GM21515 (cell line): ENCODE results near the gene ONECUT1.
A peak's percentile ranks its signal among the peaks of the same experiment; 100 is the strongest.

Source experiments
- ATAC-seq: cut with Tn5 transposase; IDR thresholded peaks from one replicate; pipeline ENCODE4 v1.9.1; 2021; ENCODE audit not compliant: unreplicated experiment

The ONECUT1 gene

DNA sequence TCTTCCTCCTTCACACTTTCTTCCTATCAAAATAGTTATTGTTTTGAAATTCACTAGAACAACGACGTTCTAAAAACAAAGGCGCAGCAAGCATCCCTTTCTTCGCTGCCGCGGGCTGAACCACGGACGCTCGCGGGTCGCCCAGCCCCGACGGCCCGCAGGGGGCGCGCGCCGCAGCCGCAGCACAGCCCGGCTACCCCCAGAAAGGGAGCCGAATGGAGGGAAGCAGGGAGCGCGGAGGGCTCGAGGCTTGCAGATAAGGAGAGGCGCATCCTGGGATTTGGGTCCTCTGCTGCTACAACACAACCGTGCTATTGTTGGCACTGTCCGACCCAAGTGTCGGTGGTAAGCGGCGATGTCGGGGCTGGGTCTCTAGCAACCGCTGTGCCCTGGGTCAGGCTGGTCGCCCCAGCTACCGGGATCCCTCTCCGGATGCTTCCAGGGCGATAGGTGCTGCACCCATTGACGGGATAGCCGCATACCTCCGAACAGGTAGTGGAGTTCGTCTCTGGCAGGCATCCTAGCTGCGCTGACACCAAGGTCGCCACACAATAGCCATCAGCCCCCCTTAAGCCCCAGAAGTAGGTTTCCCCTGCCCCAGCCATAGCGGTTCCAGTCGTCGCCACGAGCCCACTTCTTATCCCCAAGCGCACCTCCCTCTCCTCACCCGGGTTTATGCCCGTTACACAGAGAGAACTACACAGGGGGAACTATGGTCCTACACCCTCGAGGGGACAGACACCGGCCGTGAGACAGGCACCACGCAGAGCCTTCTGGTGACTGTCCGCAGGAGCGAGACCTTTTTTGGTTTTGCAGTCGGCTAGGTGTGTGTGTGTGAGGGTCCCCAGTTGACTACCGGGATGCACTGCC lies 6.0 kb downstream of the ONECUT1 start:
- no peak for ATAC-seq

- ATAC-seq = no peak
Observed at GRCh38 chr15:52783191-52783829, 6.8 kb downstream of the ONECUT1 start.

DNA sequence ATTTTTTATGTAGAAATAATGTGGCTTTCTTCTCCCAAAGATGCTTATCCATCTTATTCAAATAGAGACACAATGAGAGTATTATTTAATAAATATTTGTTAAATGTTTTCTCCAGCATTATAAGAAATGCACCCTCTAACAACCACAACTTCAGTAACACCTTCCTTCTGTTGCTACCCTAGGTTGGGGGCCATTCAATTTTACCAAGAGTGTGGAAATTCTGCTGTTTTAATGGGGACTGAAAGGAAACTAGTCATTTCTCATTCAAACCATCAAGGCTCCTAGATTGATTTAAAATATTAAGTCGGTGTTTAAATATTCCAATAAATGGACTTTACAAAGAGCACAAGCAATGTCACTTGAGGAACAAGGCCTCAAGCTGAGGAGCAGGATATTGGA lies 7.6 kb downstream of the ONECUT1 start:
- ATAC-seq = no peak

DNA sequence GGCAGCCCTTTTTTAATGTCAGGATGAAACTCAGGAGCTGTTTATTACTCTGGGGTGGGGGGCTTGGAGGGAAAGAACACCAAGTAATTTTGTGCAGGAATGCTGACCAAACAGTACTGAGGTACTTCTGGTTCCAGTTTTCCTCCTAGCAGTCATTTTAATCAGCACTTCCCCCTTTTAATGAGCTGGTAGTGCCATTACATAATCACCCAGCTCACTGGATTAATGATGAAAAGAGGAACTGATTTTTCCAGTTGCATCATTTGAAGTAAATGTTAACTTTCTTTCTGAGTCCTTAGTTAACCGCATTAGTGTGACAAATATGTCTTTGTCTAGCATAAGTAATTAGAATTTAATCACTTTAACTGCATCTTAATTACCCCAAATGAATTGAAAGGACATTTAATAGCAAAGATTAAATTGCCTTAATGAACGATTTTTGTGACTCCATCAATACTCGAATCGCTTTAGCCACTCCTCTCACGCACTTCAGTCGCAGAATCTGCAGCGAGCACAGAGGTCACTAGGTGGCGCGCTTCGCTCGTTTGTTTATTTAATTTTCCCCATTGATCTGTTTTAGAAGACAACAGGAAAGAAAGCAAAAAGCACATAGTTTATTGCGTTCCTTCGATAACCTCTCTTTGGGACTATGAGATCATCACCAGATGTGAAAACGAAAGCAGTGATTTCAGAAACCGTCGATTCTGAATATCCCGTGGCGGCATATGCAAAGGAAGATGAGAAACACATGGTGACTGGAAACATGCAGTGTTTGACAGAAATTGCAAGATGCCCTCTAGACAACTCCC lies 9.8 kb downstream of the ONECUT1 start:
- ATAC-seq = peak; percentile 71

- no peak for ATAC-seq
Observed at GRCh38 chr15:52778457-52778856, 11.7 kb downstream of the ONECUT1 start.

GRCh38 chr15:52772766-52773165 lies 17.4 kb downstream of the ONECUT1 start:
- ATAC-seq = no peak

GRCh38 chr15:52765785-52766184 lies 24.4 kb downstream of the ONECUT1 start:
- no peak for ATAC-seq

DNA sequence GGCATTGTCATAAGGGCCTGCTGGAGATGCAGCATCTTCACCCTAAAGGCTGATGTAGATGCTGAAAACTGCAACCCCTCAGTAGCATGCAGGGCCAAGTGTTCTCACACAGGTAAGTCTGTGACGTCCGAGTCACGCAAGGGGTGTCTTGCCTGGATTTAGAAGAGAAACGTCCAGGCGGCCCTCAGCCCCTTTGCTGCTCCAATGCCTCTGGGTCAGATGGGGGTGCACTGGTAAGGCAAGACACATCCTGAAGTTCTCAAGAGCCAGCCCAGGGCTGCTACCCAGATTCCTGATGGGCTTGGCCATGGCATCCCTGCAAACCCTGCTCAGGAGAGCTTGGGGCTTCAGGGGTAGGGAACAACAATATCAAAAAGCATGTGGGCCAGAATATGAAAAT lies 25.4 kb downstream of the ONECUT1 start:
- ATAC-seq = no peak

GRCh38 chr15:52762621-52763020 lies 27.5 kb downstream of the ONECUT1 start:
- ATAC-seq = no peak

DNA sequence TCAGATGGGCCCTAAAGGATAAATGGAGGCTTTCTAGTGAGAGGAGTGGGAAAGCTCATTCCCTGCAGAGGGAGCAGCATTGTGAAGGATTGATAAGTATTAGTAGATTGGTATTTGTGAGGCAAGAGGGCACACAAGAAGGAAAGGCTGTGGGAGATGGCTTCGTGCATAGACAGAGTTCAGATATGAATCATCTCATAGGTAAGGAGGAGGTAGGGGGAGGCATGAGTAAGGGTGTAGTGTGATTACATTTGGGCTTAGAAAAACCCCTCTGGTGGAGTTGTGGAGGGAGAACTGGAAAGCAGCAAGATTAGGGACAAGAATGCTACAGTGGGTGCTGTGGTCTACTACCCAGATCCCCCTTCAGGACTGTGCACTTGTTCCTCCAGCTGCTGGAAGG lies 29.6 kb downstream of the ONECUT1 start:
- ATAC-seq = no peak

DNA sequence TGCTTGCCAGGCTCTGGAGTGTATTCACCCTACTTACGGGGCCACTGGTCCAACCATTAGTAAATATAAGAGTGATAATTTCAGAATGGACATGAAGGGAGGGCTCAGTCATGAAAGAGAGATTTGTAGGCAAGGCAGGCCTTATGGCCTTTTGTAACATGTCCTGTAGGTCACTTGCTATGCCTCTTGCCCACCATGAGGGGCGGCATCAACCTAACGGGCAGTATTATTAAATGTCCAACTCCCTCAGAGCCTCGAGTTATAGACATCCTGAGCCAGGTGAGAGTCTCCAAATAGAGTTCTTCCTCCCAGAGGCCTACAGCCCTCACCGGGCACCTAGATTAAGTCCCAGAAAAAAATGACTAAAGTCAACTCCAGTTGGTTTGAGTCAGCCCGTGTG lies 30.2 kb downstream of the ONECUT1 start:
- no peak for ATAC-seq

DNA sequence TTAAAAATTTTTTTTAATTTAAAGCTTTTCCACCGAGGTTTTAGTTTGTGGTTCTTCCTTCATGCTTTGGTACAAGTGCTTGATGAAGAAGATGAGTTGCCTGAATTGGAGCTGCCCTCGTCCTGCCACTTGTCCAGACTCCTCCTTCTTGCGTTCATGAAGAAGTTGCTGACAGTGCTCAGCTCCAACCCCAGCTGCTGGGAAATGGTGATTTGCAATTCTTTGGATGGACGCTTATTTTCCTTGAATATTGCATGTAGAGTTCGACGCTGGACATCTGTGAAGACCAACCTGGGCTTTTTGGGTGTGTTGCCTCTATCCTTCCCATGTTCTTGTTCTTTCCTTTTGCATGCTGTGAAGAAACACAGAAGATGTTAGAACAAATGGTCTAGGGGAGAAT lies 32.6 kb downstream of the ONECUT1 start:
- no peak for ATAC-seq

GRCh38 chr15:52751522-52751921 lies 38.6 kb downstream of the ONECUT1 start:
- no peak for ATAC-seq

GRCh38 chr15:52749258-52749657 lies 40.9 kb downstream of the ONECUT1 start:
- ATAC-seq = no peak

- no peak for ATAC-seq
Observed at GRCh38 chr15:52746162-52746757, 43.9 kb downstream of the ONECUT1 start.

DNA sequence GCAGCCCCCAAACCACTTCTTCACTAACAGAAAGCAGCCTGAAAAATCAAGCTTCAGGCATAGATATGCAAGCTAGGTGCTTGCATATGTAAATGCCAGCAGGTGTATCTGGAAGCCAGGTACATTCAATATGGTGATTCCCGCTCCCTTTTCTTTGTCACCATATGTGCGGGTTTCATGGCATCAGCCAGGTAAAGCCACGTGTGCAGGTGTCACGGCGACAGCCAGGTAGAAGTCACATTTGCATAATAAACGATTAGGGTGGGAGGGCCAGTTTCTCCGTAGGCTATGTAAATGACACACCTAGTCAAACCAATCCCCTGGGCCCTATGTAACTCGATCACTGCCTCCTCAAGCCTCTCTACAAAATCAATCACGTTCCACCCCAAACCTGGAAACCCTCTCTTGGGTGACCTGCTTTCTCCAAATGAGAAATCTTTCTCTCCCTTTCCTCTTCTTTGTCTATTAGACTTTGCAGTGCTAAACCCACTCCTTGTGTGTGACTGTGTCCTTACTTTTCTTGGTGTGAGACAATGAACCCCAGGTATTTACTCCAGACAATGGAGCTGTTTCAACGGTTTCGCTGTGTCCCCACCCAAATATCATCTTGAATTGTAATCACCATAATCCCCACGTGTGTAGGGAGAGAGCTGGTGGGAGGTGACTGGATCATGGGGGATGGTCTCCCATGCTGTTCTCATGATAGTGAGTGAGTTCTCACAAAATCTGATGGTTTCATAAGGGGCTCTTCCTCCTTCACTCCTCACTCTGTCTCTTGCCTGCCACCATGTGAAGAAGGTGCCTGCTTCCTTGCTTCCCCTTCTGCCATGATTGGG lies 44.6 kb downstream of the ONECUT1 start:
- ATAC-seq = no peak

- no peak for ATAC-seq
Observed at GRCh38 chr15:52738311-52738710, 51.8 kb downstream of the ONECUT1 start.

- ATAC-seq = no peak
Observed at GRCh38 chr15:52737720-52738119, 52.4 kb downstream of the ONECUT1 start.

- ATAC-seq = peak; percentile 83
Observed at GRCh38 chr15:52735231-52736089, 54.7 kb downstream of the ONECUT1 start.
